Measurements from ENCODE around the gene SCUBE2.

The SCUBE2 gene

GRCh38 chr11:9073466-9074225 lies 17.8 kb downstream of the SCUBE2 start:
- no peak for DNase-seq

- no peak for DNase-seq
Measured at GRCh38 chr11:9072626-9073176, 18.7 kb downstream of the SCUBE2 start.

- no peak for DNase-seq
Measured at GRCh38 chr11:9071692-9072091, 19.7 kb downstream of the SCUBE2 start.

- DNase-seq: no peak
Measured at GRCh38 chr11:9070749-9071491, 20.5 kb downstream of the SCUBE2 start.

DNA sequence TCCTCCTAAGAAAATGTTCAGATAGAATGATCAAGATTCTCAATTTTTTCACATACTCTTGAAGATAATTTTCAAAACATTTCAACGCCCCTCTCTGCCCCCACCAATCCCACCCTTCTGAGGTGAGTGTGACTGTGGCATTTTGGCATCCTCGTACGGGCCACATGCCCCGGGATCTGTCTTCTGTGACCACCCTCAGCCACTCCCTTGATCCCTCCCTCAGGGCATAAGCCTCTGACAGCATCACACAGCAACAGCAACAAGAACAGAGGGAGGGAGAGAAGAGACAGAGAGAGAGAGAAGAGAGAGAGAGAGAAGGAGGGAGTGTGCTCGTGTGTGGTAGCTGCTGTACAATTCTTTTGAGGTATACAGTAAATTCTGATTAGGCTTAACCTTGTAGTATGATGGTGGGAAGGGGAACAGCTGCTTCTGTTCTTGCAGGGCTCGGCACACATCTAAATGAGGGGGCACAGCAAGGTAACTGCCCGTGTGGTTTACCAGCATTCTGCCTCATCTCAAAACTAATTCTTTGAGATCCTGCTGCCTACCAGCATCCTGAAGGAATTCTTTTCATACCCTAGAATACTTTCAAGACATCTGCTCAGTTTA lies 21.4 kb downstream of the SCUBE2 start:
- DNase-seq: no peak

- no peak for DNase-seq
Measured at GRCh38 chr11:9069256-9069655, 22.1 kb downstream of the SCUBE2 start.

DNA sequence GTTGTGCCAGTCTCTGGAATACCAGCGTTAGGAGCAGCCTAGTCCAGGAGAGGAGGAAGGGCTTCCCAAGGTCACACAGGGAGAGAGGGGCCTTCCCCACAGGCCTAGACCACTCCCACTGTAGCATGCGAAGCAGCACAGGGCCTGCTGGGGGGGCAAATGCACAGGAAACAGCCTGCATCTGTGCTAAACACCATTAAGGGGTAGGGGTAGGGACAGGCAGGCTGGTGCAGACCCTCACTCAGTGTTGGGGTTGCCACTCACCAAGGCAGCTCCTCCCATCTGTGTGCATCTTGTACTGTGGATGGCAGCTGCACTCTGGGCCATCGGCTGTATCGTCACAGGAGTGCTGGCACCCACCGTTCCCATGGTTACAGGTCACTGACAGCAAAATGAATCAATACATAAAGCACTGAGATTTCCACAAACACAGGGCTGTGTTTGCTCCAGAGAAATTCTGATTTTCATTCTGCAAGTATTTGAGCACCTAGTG lies 24.9 kb downstream of the SCUBE2 start:
- no peak for DNase-seq

GRCh38 chr11:9065607-9066432 lies 25.6 kb downstream of the SCUBE2 start:
- DNase-seq: no peak

DNA sequence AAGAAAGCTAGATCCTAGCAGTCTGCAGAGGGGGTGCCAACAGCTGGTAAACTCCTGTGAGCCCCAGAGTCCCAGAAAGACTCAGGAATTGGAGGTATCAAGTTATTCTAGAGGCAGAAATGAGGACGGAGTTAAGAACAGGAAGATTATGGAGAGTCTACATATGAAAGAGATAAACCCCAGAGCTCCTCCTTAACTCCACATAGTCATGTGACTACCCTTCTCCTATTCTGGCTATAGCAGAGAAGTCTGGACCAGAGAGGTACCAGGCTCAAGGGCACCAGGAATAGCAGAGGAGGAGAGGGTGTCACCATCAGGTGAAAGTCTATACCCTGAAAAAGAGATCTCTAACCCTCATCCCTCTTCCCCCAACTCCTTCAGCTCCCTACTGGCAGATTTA lies 29.6 kb downstream of the SCUBE2 start:
- DNase-seq: no peak

DNA sequence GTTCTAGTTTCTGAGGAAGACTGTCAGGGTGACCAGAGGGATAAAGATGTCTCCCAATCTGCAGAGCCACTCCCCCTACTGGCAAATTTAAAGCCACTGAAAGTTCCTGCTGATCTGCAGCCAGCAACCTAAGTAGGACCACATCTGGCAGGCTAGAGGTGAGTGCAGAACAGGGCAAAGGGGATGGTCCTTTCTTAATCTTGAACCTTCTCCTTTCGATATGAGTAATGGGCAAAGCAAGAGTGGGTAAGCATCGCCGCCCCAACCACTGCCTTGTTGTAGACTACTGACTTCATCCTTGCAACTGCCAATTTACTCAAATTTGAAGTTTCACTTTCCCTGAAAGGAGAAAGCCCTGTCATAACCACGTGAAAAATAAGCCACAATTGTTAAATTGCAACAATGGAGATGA lies 30.7 kb downstream of the SCUBE2 start:
- no peak for DNase-seq

GRCh38 chr11:9059406-9059805 lies 32.0 kb downstream of the SCUBE2 start:
- no peak for DNase-seq

DNA sequence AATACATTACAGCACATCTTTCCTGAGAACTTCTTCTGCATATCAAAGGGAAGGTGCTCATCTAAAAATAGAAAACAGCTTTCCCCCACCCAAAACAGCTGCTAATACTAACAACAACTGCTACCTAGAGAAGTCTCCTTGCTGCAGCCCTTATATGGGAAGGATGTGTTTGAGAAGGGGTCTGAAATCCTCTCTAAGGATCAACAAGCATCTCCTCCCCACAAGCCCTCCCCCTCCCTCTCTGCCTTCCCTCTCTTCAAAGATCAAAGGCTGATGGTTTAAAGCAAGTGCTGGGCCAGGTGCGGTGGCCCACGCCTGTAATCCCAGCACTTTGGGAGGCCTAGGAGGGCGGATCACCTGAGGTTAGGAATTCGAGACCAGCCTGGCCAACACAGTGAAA lies 33.5 kb downstream of the SCUBE2 start:
- no peak for DNase-seq

GRCh38 chr11:9057007-9057406 lies 34.4 kb downstream of the SCUBE2 start:
- no peak for DNase-seq

DNA sequence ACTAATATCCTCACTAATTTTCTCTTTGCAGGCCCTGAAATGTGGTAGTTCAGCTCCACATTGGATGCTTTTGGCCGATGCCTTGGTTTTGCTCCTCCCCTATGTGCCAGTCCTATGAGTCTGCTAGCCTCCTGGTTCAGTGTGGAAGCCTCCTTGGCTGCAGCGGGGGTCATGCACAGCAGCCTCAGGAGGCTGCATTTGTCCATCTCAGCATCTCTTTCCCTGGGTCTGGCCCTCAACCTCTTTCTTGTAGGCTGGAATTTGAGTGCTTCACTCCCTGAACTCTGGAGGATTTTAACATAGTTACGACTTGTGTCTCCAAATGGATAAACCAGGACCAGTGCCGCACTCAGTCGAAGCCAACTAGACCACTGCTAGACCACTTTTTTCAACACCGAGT lies 34.9 kb downstream of the SCUBE2 start:
- no peak for DNase-seq

GRCh38 chr11:9053316-9054035 lies 37.9 kb downstream of the SCUBE2 start:
- DNase-seq: no peak

GRCh38 chr11:9052316-9052715 lies 39.1 kb downstream of the SCUBE2 start:
- no peak for DNase-seq

GRCh38 chr11:9049959-9050358 lies 41.4 kb downstream of the SCUBE2 start:
- DNase-seq: no peak

- DNase-seq: no peak
Measured at GRCh38 chr11:9047964-9048523, 43.4 kb downstream of the SCUBE2 start.

- no peak for DNase-seq
Measured at GRCh38 chr11:9046481-9046880, 44.9 kb downstream of the SCUBE2 start.

DNA sequence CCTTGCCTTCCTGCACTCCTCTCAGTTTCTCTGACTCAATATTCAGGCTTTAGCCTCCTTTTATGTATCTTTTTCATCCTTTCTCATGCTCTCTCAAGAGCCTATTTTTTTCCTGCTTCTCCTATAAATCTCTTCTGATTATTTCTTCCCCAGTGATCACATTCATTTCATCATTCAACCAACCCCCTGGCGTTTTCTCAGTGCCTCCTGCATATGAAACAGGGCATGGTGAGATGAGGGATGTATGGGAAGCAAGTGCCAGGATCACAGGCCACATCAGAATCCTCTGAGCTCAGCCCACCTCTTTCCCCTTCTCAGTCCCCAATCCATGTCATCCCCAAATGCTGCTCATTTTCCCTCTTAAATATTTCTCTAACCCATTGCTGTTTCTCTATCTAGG lies 48.9 kb downstream of the SCUBE2 start:
- DNase-seq: no peak

GRCh38 chr11:9041747-9042146 lies 49.7 kb downstream of the SCUBE2 start:
- DNase-seq: no peak

- DNase-seq: no peak
Measured at GRCh38 chr11:9040410-9040809, 51.0 kb downstream of the SCUBE2 start.
